T-helper 9 cell (primary cell): Measurements from ENCODE around the gene FUNDC2.

Source experiments
- DNase-seq: peaks from one replicate; pipeline ENCODE4 v3.0.0-alpha.2; 2020

The FUNDC2 gene

GRCh38 chrX:155023907-155024833 is 2.5 kb upstream of the FUNDC2 start:
- DNase-seq, result no peak

- no peak for DNase-seq
Measured at GRCh38 chrX:155026420-155026726, 271 bp upstream of the FUNDC2 start.

- DNase-seq, result no peak
Measured at GRCh38 chrX:155027509-155028066, 944 bp downstream of the FUNDC2 start.

- DNase-seq, result no peak
Measured at GRCh38 chrX:155028129-155028528, 1.5 kb downstream of the FUNDC2 start.

GRCh38 chrX:155028877-155029291 is 2.2 kb downstream of the FUNDC2 start:
- DNase-seq, result no peak

GRCh38 chrX:155031657-155032056 is 5.0 kb downstream of the FUNDC2 start:
- no peak for DNase-seq

- DNase-seq, result no peak
Measured at GRCh38 chrX:155035688-155036087, 9.0 kb downstream of the FUNDC2 start.

- no peak for DNase-seq
Measured at GRCh38 chrX:155046129-155046810, 19.6 kb downstream of the FUNDC2 start.

- DNase-seq, result no peak
Measured at GRCh38 chrX:155046811-155047528, 20.3 kb downstream of the FUNDC2 start.

GRCh38 chrX:155048977-155049619 is 22.5 kb downstream of the FUNDC2 start:
- DNase-seq, result peak; percentile 27

GRCh38 chrX:155052738-155053498 is 26.3 kb downstream of the FUNDC2 start:
- no peak for DNase-seq

GRCh38 chrX:155053656-155054055 is 27.0 kb downstream of the FUNDC2 start:
- DNase-seq, result no peak

- DNase-seq, result no peak
Measured at GRCh38 chrX:155054255-155054654, 27.6 kb downstream of the FUNDC2 start.

- DNase-seq, result no peak
Measured at GRCh38 chrX:155055494-155055893, 28.9 kb downstream of the FUNDC2 start.

- no peak for DNase-seq
Measured at GRCh38 chrX:155056471-155056870, 29.8 kb downstream of the FUNDC2 start.

GRCh38 chrX:155056877-155057792 is 30.5 kb downstream of the FUNDC2 start:
- DNase-seq, result peak; percentile 33

- DNase-seq, result no peak
Measured at GRCh38 chrX:155061760-155062159, 35.1 kb downstream of the FUNDC2 start.

GRCh38 chrX:155065035-155065734 is 38.5 kb downstream of the FUNDC2 start:
- DNase-seq, result no peak

GRCh38 chrX:155068165-155068564 is 41.5 kb downstream of the FUNDC2 start:
- no peak for DNase-seq

GRCh38 chrX:155069414-155069813 is 42.8 kb downstream of the FUNDC2 start:
- no peak for DNase-seq
